A549 (cell line): Measurements from ENCODE around the gene POLR1D. TPM values are rescaled to one million over a fixed set of nuclear protein-coding genes. Genes with fewer than 3 reads are reported as not detected.

Experiments used
- ATAC-seq, 2 experiments: fragments of 200-7000 bp in 1 of 2; fragments of >200 bp in 1 of 2; cut with Nextera tagmentation in 1 of 2; cut with Tn5 transposase in 1 of 2; 3 replicates each; pipeline versions ENCODE4 v1.8.0 to v1.9.1; 2018 to 2020; ENCODE audit warnings: mild to moderate bottlenecking in 1 of 2, moderate library complexity in 1 of 2
- CTCF ChIA-PET: fragments of 300-600 bp; sonication (Branson Sonifier 250); formaldehyde crosslinking; extraction: SDS; loops from one replicate; lab custom pipeline; 2021; ENCODE audit warnings: antibody characterized with exemption, inconsistent platforms; lab: Yijun Ruan, JAX
- POLR2A ChIA-PET: fragments of 350-600 bp; formaldehyde crosslinking; extraction: SDS; loops from one replicate; lab custom pipeline; 2021; ENCODE audit warnings: antibody characterized with exemption, inconsistent platforms; lab: Yijun Ruan, JAX
- DNase-seq, 2 experiments: peaks; one replicate each; pipeline versions ENCODE4 v3.0.0 to v3.0.0-alpha.2; 2011 to 2016; ENCODE audit warnings: low read depth in 1 of 2, low spot score in 1 of 2
- FAIRE-seq: peaks from 2 replicates; lab custom pipeline; 2011; peaks lifted over from hg19 to GRCh38; lab: Jason Lieb, UNC
- H3K27ac ChIP-seq, 2 experiments: fragments of >200 bp; sonication (Bioruptor Twin); formaldehyde crosslinking; 3 replicates each; pipeline ENCODE4 v1.5.1; 2016 to 2017
- H3K4me1 ChIP-seq: fragments of >200 bp; sonication (Bioruptor Twin); formaldehyde crosslinking; 3 replicates; pipeline ENCODE4 v1.6.1; 2016
- H3K4me2 ChIP-seq: fragments of >200 bp; sonication (Bioruptor Twin); formaldehyde crosslinking; 3 replicates; pipeline ENCODE4 v1.6.1; 2016
- H3K4me3 ChIP-seq: fragments of >200 bp; sonication (Bioruptor Twin); formaldehyde crosslinking; 3 replicates; pipeline ENCODE4 v1.5.1; 2016
- H3K9me3 ChIP-seq: fragments of >200 bp; sonication (Bioruptor Twin); formaldehyde crosslinking; 3 replicates; pipeline ENCODE4 v1.6.1; 2016
- CEBPB ChIP-seq, 2 experiments: fragments of >200 bp in 1 of 2; sonication (Bioruptor Twin) in 1 of 2; formaldehyde crosslinking in 1 of 2; IDR thresholded peaks; 2 replicates each; pipeline ENCODE4 v1.6.1; 2012 to 2016
- EP300 ChIP-seq, 2 experiments: fragments of >200 bp; sonication (Bioruptor Twin); formaldehyde crosslinking; IDR thresholded peaks; 2 replicates in 1 of 2; 3 replicates in 1 of 2; pipeline ENCODE4 v1.6.1; 2016 to 2017
- ESRRA ChIP-seq: fragments of 150-350 bp; IDR thresholded peaks from 2 replicates; pipeline ENCODE4 v1.6.1; 2014; ENCODE audit warnings: mild to moderate bottlenecking, low read length, borderline replicate concordance
- JUNB ChIP-seq: fragments of >200 bp; sonication (Bioruptor Twin); formaldehyde crosslinking; IDR thresholded peaks from 2 replicates; pipeline ENCODE4 v1.6.1; 2016
- KDM5A ChIP-seq: fragments of 200-600 bp; sonication (generic); IDR thresholded peaks from 2 replicates; pipeline ENCODE4 v1.6.1; 2016; ENCODE audit warnings: antibody characterized with exemption, mild to moderate bottlenecking
- MAFK ChIP-seq: fragments of 450-650 bp; IDR thresholded peaks from 2 replicates; pipeline ENCODE4 v1.6.1; 2014; ENCODE audit not compliant: partially characterized antibody
- NFE2L2 ChIP-seq: fragments of 150-350 bp; conservative IDR thresholded peaks from 2 replicates; pipeline ENCODE4 v1.6.1; 2014; ENCODE audit warnings: low read length
- NPAS2 ChIP-seq: fragments of 250-450 bp; sonication (Bioruptor Pico); IDR thresholded peaks from 2 replicates; pipeline ENCODE4 v1.8.0; 2022; ENCODE audit warnings: mild to moderate bottlenecking, moderate library complexity, borderline replicate concordance
- PHF8 ChIP-seq: fragments of 200-600 bp; sonication (generic); IDR thresholded peaks from 2 replicates; pipeline ENCODE4 v1.6.1; 2016; ENCODE audit warnings: low read depth, mild to moderate bottlenecking, antibody characterized with exemption, moderate library complexity, borderline replicate concordance
- RAD21 ChIP-seq, 2 experiments: fragments of >200 bp in 1 of 2; sonication (Bioruptor Twin) in 1 of 2; formaldehyde crosslinking in 1 of 2; IDR thresholded peaks in 1 of 2; conservative IDR thresholded peaks in 1 of 2; 2 replicates in 1 of 2; 3 replicates in 1 of 2; pipeline ENCODE4 v1.6.1; 2012 to 2018; ENCODE audit warnings: inconsistent platforms in 1 of 2
- RFX5 ChIP-seq: fragments of 450-650 bp; IDR thresholded peaks from 2 replicates; pipeline ENCODE4 v1.7.1; 2014; ENCODE audit warnings: antibody characterized with exemption, mild to moderate bottlenecking, moderate library complexity
- RNF2 ChIP-seq: fragments of 200-600 bp; sonication (generic); IDR thresholded peaks from 2 replicates; pipeline ENCODE4 v1.6.1; 2016; ENCODE audit warnings: low read depth, mild to moderate bottlenecking, antibody characterized with exemption, moderate library complexity, borderline replicate concordance
- TFCP2L1 ChIP-seq: fragments of 250-450 bp; sonication (Bioruptor Pico); IDR thresholded peaks from 2 replicates; pipeline ENCODE4 v1.5.0; 2021; ENCODE audit warnings: mild to moderate bottlenecking
- TP53 ChIP-seq: fragments of 250-450 bp; sonication (Bioruptor Pico); IDR thresholded peaks from 2 replicates; pipeline ENCODE4 v1.5.0; 2021; ENCODE audit warnings: mild to moderate bottlenecking, moderate library complexity
- ZSCAN20 ChIP-seq: fragments of 250-450 bp; sonication (Bioruptor Pico); IDR thresholded peaks from 2 replicates; pipeline ENCODE4 v1.8.0; 2022; ENCODE audit warnings: mild to moderate bottlenecking, moderate library complexity
- WGBS: methylation state at CpG from one replicate; pipeline ENCODE4 v1.1.6; 2017; ENCODE audit errors: missing lambda C conversion rate; 5-methylcytosine and 5-hydroxymethylcytosine counted together
- polyA plus RNA-seq, 4 experiments: library from polyadenylated mRNA; depleted of rRNA in 3 of 4; stranded (reverse); fragments of >200 nt; fragmentation: RNase III in 1 of 4; extraction: RNeasy Plus Mini Kit Qiagen cat#74134 plus additional on column Dnase treatment in 1 of 4; gene quantifications; 2 replicates in 3 of 4; 3 replicates in 1 of 4; pipeline ENCODE4 v1.2.3, GENCODE V29; 2011 to 2017
- TF ChIP-seq, protein P1 (sequence below): IDR thresholded peaks from 2 replicates; pipeline ENCODE4 v1.6.1; 2012; ENCODE audit warnings: low read depth, borderline replicate concordance
- TF ChIP-seq, protein P2 (sequence below): fragments of 450-650 bp; IDR thresholded peaks from 2 replicates; pipeline ENCODE4 v1.6.1; 2014; ENCODE audit warnings: antibody characterized with exemption
- TF ChIP-seq, protein P3 (sequence below): fragments of 250-450 bp; sonication (Bioruptor Pico); IDR thresholded peaks from 2 replicates; pipeline ENCODE4 v1.5.0; 2021; ENCODE audit warnings: mild to moderate bottlenecking, moderate library complexity, borderline replicate concordance
- TF ChIP-seq, protein P4 (sequence below): IDR thresholded peaks from 2 replicates; pipeline ENCODE4 v1.6.1; 2012
- TF ChIP-seq, protein P5 (sequence below): fragments of >200 bp; sonication (Bioruptor Twin); formaldehyde crosslinking; IDR thresholded peaks from 3 replicates; pipeline ENCODE4 v1.6.1; 2016

Gene POLR1D
- polyA plus RNA-seq, 2 of the 4 experiments (the other 2 are of a cell fraction), result 110 to 161 TPM

DNA sequence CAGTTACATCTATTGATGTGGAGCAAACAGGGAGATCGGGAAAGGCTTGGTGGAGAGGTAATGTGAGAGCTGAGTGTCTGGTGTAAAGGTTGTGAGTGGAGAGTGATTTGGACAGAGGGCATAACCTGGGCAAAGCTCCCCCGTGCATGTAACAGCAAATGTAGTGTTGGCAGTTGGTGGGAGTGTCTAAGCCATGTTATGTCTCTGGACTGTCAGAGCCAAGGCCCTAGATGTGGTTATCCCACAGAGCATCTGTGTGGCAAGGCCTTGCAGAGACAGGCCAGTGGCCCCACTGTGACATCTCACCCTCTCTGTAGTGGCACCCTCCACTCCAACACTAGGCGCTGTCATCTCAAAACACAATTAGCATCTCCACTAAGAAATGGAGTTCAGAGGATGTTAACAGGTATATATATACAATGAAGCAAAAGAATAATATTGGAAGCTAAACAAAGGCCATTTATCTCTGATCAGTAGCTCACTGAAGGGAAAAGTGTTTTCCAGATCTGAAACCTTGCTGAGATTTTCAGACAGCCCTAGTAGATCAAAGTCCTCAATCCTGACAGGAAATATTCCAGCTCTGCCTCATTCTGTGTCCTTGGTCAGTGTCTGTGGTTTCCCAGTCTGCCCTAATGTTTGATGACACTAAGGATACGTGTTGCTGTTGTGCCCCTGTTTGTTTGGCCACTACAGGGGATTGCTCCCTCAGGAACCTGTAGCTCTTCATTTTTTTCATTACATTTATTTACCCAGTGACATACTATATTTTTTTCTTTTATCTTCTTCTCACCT, 20.2 kb downstream of the POLR1D start:
- ATAC-seq (no peak), FAIRE-seq (no peak), DNase-seq (no peak)
- Histone ChIP-seq H3K4me1 (no peaks in the 10 kb centered on the region), H3K4me2 (no peak overlapping the region), H3K4me3 (no peak overlapping the region), H3K27ac (no peak overlapping the region), H3K9me3 (no peaks in the 10 kb centered on the region)
- ChIA-PET CTCF (interaction anchor here (0.6 to 1.5 kb wide), 3 partner anchors 11 to 695 kb away, joined by 3 to 4 read pairs (median 3); no protein-coding TSS in a partner anchor), POLR2A (no interaction called here)
- WGBS, result 78% methylated on average over 4 of the region's 4 CpGs
- TF ChIP-seq ZSCAN20 (CRISPR knock-in tag) (no peak), EP300 (IDR thresholded peaks at IDR 0.05) (no peak), JUNB (no peak), NPAS2 (CRISPR knock-in tag) (no peak), TFCP2L1 (CRISPR knock-in tag) (no peak), ESRRA (no peak), CEBPB (IDR thresholded peaks at IDR 0.05) (no peak), MAFK (no peak), RFX5 (no peak), NFE2L2 (no peak), RNF2 (no peak), KDM5A (no peak), PHF8 (no peak), RAD21 (conservative IDR thresholded peaks at IDR 0.05 in 1 of 2, IDR thresholded peaks at IDR 0.05 in 1 of 2) (no peak), TP53 (CRISPR knock-in tag) (no peak)
- TF ChIP-seq, protein P1, sequence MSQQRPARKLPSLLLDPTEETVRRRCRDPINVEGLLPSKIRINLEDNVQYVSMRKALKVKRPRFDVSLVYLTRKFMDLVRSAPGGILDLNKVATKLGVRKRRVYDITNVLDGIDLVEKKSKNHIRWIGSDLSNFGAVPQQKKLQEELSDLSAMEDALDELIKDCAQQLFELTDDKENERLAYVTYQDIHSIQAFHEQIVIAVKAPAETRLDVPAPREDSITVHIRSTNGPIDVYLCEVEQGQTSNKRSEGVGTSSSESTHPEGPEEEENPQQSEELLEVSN, result no peak
- TF ChIP-seq, protein P2, sequence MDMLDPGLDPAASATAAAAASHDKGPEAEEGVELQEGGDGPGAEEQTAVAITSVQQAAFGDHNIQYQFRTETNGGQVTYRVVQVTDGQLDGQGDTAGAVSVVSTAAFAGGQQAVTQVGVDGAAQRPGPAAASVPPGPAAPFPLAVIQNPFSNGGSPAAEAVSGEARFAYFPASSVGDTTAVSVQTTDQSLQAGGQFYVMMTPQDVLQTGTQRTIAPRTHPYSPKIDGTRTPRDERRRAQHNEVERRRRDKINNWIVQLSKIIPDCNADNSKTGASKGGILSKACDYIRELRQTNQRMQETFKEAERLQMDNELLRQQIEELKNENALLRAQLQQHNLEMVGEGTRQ, result no peak
- TF ChIP-seq, protein P3, sequence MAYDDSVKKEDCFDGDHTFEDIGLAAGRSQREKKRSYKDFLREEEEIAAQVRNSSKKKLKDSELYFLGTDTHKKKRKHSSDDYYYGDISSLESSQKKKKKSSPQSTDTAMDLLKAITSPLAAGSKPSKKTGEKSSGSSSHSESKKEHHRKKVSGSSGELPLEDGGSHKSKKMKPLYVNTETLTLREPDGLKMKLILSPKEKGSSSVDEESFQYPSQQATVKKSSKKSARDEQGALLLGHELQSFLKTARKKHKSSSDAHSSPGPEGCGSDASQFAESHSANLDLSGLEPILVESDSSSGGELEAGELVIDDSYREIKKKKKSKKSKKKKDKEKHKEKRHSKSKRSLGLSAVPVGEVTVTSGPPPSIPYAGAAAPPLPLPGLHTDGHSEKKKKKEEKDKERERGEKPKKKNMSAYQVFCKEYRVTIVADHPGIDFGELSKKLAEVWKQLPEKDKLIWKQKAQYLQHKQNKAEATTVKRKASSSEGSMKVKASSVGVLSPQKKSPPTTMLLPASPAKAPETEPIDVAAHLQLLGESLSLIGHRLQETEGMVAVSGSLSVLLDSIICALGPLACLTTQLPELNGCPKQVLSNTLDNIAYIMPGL, result no peak
- TF ChIP-seq, protein P4, sequence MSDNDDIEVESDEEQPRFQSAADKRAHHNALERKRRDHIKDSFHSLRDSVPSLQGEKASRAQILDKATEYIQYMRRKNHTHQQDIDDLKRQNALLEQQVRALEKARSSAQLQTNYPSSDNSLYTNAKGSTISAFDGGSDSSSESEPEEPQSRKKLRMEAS, result no peak
- TF ChIP-seq, protein P5, sequence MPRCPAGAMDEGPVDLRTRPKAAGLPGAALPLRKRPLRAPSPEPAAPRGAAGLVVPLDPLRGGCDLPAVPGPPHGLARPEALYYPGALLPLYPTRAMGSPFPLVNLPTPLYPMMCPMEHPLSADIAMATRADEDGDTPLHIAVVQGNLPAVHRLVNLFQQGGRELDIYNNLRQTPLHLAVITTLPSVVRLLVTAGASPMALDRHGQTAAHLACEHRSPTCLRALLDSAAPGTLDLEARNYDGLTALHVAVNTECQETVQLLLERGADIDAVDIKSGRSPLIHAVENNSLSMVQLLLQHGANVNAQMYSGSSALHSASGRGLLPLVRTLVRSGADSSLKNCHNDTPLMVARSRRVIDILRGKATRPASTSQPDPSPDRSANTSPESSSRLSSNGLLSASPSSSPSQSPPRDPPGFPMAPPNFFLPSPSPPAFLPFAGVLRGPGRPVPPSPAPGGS, result no peak
